Loucy (cell line): ENCODE measurements around the gene ARHGAP28.
"Not testable (repeated sequence)": the region's sequence is repeated elsewhere in the genome, so short reads cannot be mapped to it uniquely, and the experiment has no call there.

ENCODE experiments used
- H2AFZ ChIP-seq: fragments of 200-600 bp; sonication (generic); 2 replicates; pipeline ENCODE4 v1.6.0; 2016; ENCODE audit warnings: antibody characterized with exemption, mild to moderate bottlenecking, low read length, moderate library complexity
- H3F3A ChIP-seq: fragments of 200-600 bp; 2 replicates; pipeline ENCODE4 v1.6.0; 2016; ENCODE audit warnings: antibody characterized with exemption, low read depth, mild to moderate bottlenecking
- H3K27me3 ChIP-seq: fragments of 200-600 bp; sonication (generic); 2 replicates; pipeline ENCODE4 v1.6.1; 2014; ENCODE audit warnings: low read length, mild to moderate bottlenecking; ENCODE audit not compliant: insufficient read depth, poor library complexity, severe bottlenecking
- H3K36me3 ChIP-seq: fragments of 200-600 bp; sonication (generic); 2 replicates; pipeline ENCODE4 v1.6.1; 2016; ENCODE audit warnings: low read length; ENCODE audit not compliant: insufficient read depth
- H3K4me1 ChIP-seq: fragments of 200-600 bp; sonication (generic); 2 replicates; pipeline ENCODE4 v1.5.1; 2014; ENCODE audit warnings: low read length, mild to moderate bottlenecking; ENCODE audit not compliant: insufficient read depth, poor library complexity, severe bottlenecking
- H3K4me2 ChIP-seq: fragments of 200-600 bp; sonication (generic); 2 replicates; pipeline ENCODE4 v1.6.0; 2014; ENCODE audit warnings: antibody characterized with exemption, low read length, low read depth, mild to moderate bottlenecking; ENCODE audit not compliant: poor library complexity, severe bottlenecking
- H3K4me3 ChIP-seq: fragments of 200-600 bp; sonication (generic); 2 replicates; pipeline ENCODE4 v1.5.1; 2014; ENCODE audit warnings: low read length, mild to moderate bottlenecking, mixed read lengths; ENCODE audit not compliant: poor library complexity, severe bottlenecking
- H3K79me2 ChIP-seq: fragments of 200-600 bp; sonication (generic); 2 replicates; pipeline ENCODE4 v1.6.1; 2014; ENCODE audit warnings: low read length; ENCODE audit not compliant: insufficient read depth
- H3K9ac ChIP-seq: fragments of 200-600 bp; sonication (generic); 2 replicates; pipeline ENCODE4 v1.6.0; 2014; ENCODE audit warnings: mild to moderate bottlenecking, low read depth, low read length, moderate library complexity; ENCODE audit not compliant: poor library complexity, severe bottlenecking
- H3K9me2 ChIP-seq: fragments of 200-600 bp; sonication (generic); replicated peaks from 2 replicates; pipeline ENCODE4 v1.6.1; 2016; ENCODE audit warnings: low read depth, low read length, mixed read lengths
- H3K9me3 ChIP-seq: fragments of 200-600 bp; sonication (generic); 2 replicates; pipeline ENCODE4 v1.6.1; 2014; ENCODE audit warnings: mild to moderate bottlenecking, antibody characterized with exemption, low read length, low read depth; ENCODE audit not compliant: insufficient read depth
- H4K20me1 ChIP-seq: fragments of 200-600 bp; sonication (generic); 2 replicates; pipeline ENCODE4 v1.6.0; 2014; ENCODE audit warnings: antibody characterized with exemption, low read length, mild to moderate bottlenecking; ENCODE audit not compliant: insufficient read depth, poor library complexity, severe bottlenecking
- CTCF ChIP-seq: fragments of 200-600 bp; sonication (generic); conservative IDR thresholded peaks from 2 replicates; pipeline ENCODE4 v1.5.1; 2014; ENCODE audit warnings: mild to moderate bottlenecking, antibody characterized with exemption, low read length
- EZH2phosphoT487 ChIP-seq: fragments of 200-600 bp; IDR thresholded peaks from 2 replicates; pipeline ENCODE4 v1.6.1; 2018; ENCODE audit warnings: antibody characterized with exemption, mild to moderate bottlenecking, moderate library complexity, borderline replicate concordance

Gene ARHGAP28

GRCh38 chr18:6796511-6796910 is 67.0 kb downstream of the ARHGAP28 start:
- Histone ChIP-seq H3K9me3 (no peaks in the 10 kb centered on the region; the same call in 1 of the 2 replicates), H3K36me3 (no peaks in the 10 kb centered on the region), H3K4me1 (no peaks in the 10 kb centered on the region), H3K27me3 (no peaks in the 10 kb centered on the region), H4K20me1 (no peaks in the 10 kb centered on the region), H2AFZ (no peak overlapping the region), H3K79me2 (no peaks in the 10 kb centered on the region), H3K4me3 (no peak overlapping the region), H3F3A (no peaks in the 10 kb centered on the region), H3K4me2 (no peak overlapping the region), H3K9ac (no peak overlapping the region), H3K9me2 (no peaks in the 10 kb centered on the region)
- TF ChIP-seq EZH2phosphoT487 (no peak), CTCF (no peak)

DNA sequence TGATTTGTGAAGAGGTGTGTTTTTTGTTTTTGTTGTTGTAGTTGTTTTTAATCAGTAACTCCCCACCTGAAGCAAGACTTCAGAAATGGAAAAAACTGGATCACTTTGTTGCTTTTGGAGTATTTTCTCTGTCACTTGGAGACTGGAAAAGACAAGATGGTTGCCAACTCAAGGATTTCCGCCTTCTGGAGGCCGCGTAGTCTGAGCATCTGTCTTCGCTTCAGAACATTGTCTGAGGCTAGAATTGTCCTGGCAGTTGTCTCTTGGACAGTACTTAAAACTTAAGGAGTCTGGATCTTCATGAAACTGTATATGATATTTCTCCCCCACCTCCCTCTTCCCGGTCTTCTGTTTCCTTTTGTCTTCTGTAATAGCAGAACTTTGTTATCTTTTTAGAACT is 67.7 kb downstream of the ARHGAP28 start:
- Histone ChIP-seq H3K9ac (no peak overlapping the region), H3K4me1 (no peaks in the 10 kb centered on the region), H3F3A (no peaks in the 10 kb centered on the region), H2AFZ (no peak overlapping the region), H3K79me2 (no peaks in the 10 kb centered on the region), H3K9me3 (no peaks in the 10 kb centered on the region; the same call in 1 of the 2 replicates), H3K4me3 (no peak overlapping the region), H3K9me2 (no peaks in the 10 kb centered on the region), H3K27me3 (no peaks in the 10 kb centered on the region), H4K20me1 (no peaks in the 10 kb centered on the region), H3K36me3 (no peaks in the 10 kb centered on the region), H3K4me2 (no peak overlapping the region)
- TF ChIP-seq EZH2phosphoT487: no peak
- TF ChIP-seq CTCF: no peak

DNA sequence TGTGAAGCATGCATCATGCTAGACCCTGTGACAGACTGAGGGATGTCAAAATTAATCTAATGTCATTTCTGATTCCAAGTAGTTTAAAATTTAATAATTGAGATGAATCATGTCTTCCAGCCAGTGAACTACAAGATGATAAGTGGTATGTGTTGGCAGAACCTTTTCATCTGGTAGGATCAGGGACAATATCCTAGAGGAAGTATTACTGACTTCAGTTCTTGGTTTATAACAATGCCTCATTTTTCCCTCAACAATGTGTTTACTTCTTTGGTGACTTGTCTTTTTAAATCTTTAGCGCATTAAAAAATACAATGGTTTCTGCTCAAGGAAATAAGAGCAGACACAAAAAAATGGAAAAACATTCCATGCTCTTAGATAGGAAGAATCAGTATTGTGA is 69.4 kb downstream of the ARHGAP28 start:
- Histone ChIP-seq H3K9me3 (no peaks in the 10 kb centered on the region; the same call in 1 of the 2 replicates), H3K9ac (no peak overlapping the region), H3K79me2 (no peaks in the 10 kb centered on the region), H3K36me3 (no peaks in the 10 kb centered on the region), H3K9me2 (no peaks in the 10 kb centered on the region), H3K4me3 (no peak overlapping the region), H3K27me3 (no peaks in the 10 kb centered on the region), H3F3A (no peaks in the 10 kb centered on the region), H3K4me1 (no peaks in the 10 kb centered on the region), H3K4me2 (no peak overlapping the region), H4K20me1 (no peaks in the 10 kb centered on the region), H2AFZ (no peak overlapping the region)
- TF ChIP-seq CTCF: no peak
- TF ChIP-seq EZH2phosphoT487: no peak

DNA sequence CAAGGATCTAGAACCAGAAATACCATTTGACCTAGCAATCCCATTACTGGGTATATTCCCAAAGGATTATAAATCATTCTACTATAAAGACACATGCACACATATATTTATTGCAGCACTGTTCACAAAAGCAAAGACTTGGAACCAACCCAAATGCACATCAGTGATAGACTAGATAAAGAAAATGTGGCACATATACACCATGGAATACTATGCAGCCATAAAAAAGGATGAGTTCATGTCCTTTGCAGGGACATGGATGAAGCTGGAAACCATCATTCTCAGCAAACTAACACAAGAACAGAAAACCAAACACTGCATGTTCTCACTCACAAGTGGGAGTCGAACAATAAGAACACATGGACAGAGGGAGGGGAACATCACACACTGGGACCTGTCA is 70.8 kb downstream of the ARHGAP28 start:
- not testable (repeated sequence) for H3K79me2 ChIP-seq, H3K4me3 ChIP-seq, H3K4me2 ChIP-seq, H3K4me1 ChIP-seq, H3K9me3 ChIP-seq, H2AFZ ChIP-seq, H3K36me3 ChIP-seq, H4K20me1 ChIP-seq, H3F3A ChIP-seq, H3K9me2 ChIP-seq, H3K27me3 ChIP-seq, H3K9ac ChIP-seq
